Measurements from ENCODE around the gene POMGNT2.

Gene POMGNT2

DNA sequence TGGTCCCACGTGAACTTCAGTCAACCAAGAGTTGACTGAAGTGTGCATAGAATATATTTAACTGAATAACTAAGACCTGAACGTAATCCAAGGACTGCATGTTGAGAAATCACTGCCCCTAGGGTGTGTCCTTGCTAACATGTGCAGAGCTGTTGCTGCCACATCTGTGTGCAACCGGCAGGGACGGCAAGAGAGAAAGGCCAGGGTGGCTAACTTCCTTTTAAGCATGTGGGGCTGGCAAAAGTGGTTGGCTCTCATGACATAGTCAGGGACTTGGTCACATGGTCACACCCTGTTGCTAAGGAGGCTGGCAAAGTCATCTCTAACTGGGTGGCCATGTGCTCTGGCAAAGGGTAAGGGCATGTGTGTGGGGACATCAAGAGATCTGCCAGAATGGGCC lies 74.4 kb downstream of the POMGNT2 start:
- TF ChIP-seq, protein P1, sequence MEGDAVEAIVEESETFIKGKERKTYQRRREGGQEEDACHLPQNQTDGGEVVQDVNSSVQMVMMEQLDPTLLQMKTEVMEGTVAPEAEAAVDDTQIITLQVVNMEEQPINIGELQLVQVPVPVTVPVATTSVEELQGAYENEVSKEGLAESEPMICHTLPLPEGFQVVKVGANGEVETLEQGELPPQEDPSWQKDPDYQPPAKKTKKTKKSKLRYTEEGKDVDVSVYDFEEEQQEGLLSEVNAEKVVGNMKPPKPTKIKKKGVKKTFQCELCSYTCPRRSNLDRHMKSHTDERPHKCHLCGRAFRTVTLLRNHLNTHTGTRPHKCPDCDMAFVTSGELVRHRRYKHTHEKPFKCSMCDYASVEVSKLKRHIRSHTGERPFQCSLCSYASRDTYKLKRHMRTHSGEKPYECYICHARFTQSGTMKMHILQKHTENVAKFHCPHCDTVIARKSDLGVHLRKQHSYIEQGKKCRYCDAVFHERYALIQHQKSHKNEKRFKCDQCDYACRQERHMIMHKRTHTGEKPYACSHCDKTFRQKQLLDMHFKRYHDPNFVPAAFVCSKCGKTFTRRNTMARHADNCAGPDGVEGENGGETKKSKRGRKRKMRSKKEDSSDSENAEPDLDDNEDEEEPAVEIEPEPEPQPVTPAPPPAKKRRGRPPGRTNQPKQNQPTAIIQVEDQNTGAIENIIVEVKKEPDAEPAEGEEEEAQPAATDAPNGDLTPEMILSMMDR (IDR thresholded peaks at IDR 0.05; ENCODE audit: low read depth, low read length): no peak
- no peak overlapping the region for H3K4me3 ChIP-seq (ENCODE audit: low read depth, low read length)

- H3K4me3 ChIP-seq (ENCODE audit: low read depth, low read length): no peak overlapping the region
- TF ChIP-seq, protein P1 (IDR thresholded peaks at IDR 0.05; ENCODE audit: low read depth, low read length): no peak
These were observed 75.5 kb downstream of the POMGNT2 start for GRCh38 chr3:43030162-43030935.
